Lung microvascular endothelial cell (primary cell): Measurements from ENCODE around the gene CALHM2. TPM values are rescaled to one million over a fixed set of nuclear protein-coding genes. Genes with fewer than 3 reads are reported as not detected.
A peak's percentile ranks its signal among the peaks of the same experiment; 100 is the strongest.
"Not testable (repeated sequence)": the region's sequence is repeated elsewhere in the genome, so short reads cannot be mapped to it uniquely, and the experiment has no call there.

ENCODE experiments used
- DNase-seq, 2 donors: peaks; one replicate each; pipeline versions ENCODE4 v3.0.0 to v3.0.0-alpha.2; 2010; ENCODE audit warnings: low read depth in 2 of 2
- total RNA-seq: library from RNA; depleted of rRNA; stranded (reverse); fragments of >200 nt; gene quantifications from 2 replicates; pipeline ENCODE4 v1.2.1, GENCODE V29; 2014

Gene CALHM2, protein sequence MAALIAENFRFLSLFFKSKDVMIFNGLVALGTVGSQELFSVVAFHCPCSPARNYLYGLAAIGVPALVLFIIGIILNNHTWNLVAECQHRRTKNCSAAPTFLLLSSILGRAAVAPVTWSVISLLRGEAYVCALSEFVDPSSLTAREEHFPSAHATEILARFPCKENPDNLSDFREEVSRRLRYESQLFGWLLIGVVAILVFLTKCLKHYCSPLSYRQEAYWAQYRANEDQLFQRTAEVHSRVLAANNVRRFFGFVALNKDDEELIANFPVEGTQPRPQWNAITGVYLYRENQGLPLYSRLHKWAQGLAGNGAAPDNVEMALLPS
- 9.1 and 12.2 TPM in 2 replicates for total RNA-seq

- peak; percentile 49 to 54 for DNase-seq
Measured at GRCh38 chr10:103451831-103452505, at the start of gene CALHM2. TSS of gene CALHM2 (minus strand) at chr10:103452370. CDS start at chr10:103449941, 2,429 bp downstream.

- no peak for DNase-seq
Measured at GRCh38 chr10:103501186-103501585, 49.0 kb upstream of the CALHM2 start.

GRCh38 chr10:103500481-103500880 is 48.3 kb upstream of the CALHM2 start:
- no peak for DNase-seq

DNA sequence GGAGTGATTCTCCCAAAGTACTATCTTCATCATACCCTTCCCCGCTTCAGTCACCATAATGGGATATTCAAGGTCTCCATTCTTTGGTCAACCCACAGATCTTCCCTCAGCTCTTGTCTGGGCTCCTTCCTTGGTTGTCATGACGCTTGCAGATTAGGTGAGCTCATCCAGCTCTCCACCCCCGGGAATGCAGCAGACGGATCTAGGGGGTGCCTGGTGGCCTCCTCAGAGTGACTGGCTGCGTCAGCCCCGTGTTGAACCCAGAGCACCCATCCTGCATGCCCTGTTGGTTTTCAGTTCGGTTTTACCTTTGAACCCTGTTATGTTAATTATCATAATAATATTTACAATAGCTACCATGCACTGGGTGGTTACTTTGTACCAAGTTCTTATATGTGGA is 47.7 kb upstream of the CALHM2 start:
- no peak for DNase-seq

DNA sequence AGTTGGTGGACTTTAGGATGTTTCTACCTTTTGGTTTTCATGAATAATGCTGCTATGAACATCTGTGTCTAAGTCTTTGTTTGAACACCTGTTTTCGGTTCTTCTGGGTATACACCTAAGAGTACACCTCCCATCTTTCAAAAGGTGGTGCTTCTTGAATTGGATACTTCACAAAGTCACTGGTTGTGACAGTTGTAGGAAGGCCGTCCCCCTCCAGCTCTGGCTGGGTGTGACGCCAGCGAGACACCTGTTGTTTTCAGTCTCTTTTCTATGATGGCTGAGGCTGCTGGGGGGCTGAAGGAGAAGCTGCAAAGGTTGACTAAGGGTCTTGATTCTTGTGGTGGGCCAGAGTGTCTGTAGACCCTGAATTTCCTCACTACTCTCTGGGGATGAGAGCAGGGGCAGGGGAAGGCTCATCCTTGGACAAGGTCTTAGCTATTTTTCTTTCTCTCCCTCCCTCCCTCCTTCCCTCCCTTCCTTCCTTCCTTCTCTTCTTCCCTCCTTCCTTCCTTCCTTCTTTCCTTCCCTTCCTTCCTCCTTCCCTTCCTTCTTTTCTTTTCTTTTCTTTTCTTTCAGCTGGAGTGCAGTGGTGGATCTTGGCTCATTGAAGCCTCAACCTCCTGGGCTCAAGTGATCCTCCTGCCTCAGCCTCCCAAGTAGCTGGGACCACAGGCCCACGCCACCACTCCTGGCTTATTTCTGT is 46.9 kb upstream of the CALHM2 start:
- no peak for DNase-seq

DNA sequence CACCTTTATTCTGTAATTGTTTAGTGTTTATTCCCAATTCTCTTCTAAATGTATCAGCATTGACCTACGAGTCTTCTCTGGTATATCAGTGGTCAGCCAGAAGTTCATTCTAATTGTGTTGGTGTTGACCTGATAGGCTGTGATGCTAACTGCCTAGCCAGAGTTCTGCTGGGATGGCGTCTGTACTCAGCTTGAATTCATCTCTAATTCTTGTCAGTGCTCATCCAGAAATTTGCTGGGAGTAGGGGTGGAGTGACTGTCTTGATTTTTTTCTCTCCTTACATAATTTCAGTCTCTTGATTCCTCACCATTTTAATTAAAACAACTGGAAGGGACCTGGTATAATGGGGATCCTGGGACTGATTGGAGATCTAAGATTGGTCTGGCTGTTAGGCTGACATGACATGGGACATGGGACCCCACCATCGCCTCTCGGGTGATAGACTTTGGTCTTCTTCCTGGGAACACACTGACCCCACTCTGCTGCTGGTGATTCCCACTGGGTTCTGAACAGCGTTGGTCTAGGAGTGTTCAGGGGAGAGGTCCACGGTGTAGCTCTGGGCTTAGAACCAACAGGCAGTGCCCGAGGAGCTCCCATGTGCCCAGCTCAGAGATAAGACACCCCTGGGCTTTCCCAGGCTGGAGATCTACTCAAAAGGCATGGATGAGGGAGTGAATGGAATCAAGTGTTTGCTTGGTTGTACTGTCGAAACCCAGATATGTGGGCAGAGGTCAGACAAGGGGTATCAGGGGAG is 45.2 kb upstream of the CALHM2 start:
- no peak for DNase-seq

DNA sequence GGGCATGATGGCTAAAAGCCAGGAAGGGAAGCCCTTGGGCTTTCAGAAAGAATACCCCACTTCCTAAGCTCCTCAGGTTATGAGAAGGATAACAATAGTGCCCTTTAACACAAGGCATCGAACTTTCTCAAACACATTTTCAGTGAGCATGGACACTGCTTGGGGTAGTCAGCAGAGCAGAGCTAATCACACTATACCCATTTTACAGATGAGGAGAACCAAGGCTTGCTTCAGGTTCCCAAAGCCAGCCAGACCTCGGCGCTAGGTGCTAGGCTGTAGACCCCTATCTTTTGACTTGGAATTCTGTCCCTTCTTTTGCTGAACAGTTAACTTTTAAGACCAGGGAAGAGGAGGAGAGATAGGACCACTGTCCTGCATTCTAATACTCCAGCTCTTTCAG is 43.2 kb upstream of the CALHM2 start:
- no peak for DNase-seq

- DNase-seq, result no peak
Measured at GRCh38 chr10:103493916-103494877, 42.0 kb upstream of the CALHM2 start.

- DNase-seq, result peak in 1 of 2 donors; percentile 19
Measured at GRCh38 chr10:103493362-103493915, 41.3 kb upstream of the CALHM2 start, which contains the start of gene NEURL1. TSS of gene NEURL1 (plus strand) at chr10:103493705. CDS start at chr10:103494388, 683 bp downstream.

GRCh38 chr10:103492655-103493261 is 40.6 kb upstream of the CALHM2 start:
- DNase-seq, result no peak

DNA sequence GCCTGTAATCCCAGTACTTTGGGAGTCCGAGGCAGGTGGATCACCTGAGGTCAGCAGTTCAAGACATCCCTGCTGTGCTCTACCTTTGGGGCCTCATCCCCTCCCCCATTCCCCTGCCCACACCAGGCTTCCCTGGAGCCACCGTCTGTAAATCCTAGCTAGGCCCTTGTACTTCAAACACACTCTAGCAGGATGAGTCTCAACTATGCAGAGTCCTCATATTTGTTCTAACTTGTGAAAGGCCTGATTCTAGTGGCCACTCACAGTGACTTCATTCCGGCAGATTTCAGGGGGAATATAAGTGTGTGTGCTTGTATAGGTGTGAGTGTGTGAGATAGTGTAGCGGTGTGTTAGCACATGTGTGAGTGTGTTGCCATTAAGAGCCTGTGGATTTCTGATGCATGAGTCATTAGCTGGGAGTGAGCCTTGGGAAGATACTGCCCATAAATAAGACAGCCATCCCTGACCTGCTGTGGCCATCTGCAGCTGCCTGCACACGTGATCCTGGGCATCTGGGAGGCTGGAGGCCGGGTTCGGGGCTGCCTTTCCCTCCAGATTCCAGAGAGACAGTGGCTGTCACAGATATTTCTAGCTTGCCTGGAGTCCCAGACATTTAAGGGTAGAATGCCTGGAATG is 39.7 kb upstream of the CALHM2 start:
- peak in 1 of 2 donors; percentile 75 for DNase-seq

DNA sequence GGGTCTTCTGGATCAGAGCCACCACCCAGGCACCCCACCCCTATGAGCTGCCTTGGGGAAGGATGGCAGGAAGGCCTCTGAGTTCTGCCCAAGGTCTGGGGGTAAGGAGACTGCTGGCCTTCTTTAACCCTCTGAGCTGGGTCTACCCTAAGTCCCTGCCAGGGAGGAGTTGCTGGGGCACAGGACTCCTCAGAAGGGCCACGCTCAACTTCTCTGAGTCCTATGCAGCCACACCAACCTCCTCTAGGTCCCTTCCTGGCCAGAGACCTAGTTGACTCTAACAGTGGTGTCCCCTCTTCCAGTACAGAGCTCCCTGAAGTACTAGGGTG is 38.8 kb upstream of the CALHM2 start:
- no peak for DNase-seq

DNA sequence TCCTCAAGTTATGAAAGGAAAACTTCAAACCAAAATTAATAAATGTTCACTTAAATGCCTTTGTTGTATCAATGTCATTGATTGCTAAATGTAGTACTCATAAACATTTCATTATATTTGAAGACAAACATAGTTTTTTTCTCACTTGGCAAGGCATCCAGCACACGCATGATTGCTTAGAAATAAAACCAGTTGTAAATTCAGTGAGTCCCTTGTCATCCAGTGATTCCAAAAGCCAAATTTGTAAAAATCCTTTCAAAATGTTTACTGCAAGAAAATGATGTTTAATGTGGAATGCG is 35.2 kb upstream of the CALHM2 start:
- no peak for DNase-seq

GRCh38 chr10:103486635-103487409 is 34.7 kb upstream of the CALHM2 start:
- not testable (repeated sequence) for DNase-seq

GRCh38 chr10:103481974-103482531 is 29.9 kb upstream of the CALHM2 start:
- DNase-seq, result peak; percentile 82 to 86

DNA sequence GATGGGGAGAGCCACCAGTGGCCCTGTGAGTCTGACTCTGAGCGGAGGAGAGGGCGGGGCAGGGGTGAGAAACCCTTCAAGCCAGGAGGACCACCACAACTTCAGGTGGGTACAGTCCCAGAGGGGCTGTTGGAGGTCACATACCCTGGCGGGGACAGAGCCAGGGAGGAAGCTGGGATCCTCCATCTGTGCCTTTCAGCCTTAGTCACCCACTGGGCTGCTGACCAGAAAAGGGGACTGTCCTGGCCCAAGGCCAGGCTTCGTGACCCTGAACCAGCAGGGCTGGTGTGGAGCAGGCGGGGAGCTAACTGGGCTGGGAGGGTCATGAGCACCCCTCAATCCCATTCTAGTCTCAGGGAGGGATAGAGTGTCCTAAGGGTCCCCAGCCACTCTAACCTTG is 28.4 kb upstream of the CALHM2 start:
- DNase-seq, result peak; percentile 50

- DNase-seq, result no peak
Measured at GRCh38 chr10:103479135-103479534, 27.0 kb upstream of the CALHM2 start, which contains the start of gene CALHM3. TSS of gene CALHM3 (minus strand) at chr10:103479240. CDS start at chr10:103479032, 208 bp downstream.

- DNase-seq, result no peak
Measured at GRCh38 chr10:103478671-103479070, 26.5 kb upstream of the CALHM2 start.
